Heart right ventricle (tissue), 16 donors: ENCODE measurements around the gene TGIF1. TPM values are rescaled to one million over a fixed set of nuclear protein-coding genes. Genes with fewer than 3 reads are reported as not detected.

Experiments
- ATAC-seq, 8 donors: fragments of 200-7000 bp; cut with Tn5 transposase; one replicate each; pipeline ENCODE4 v1.9.1; 2020; ENCODE audit warnings: mild to moderate bottlenecking in 8 of 8, moderate library complexity in 8 of 8, moderate number of reproducible peaks in 1 of 8
- DNase-seq, 2 donors: peaks; one replicate each; pipeline ENCODE4 v3.0.0-alpha.2; 2020
- H3K27ac ChIP-seq, 10 donors: fragments of 200-600 bp; sonication (generic) in 2 of 10; one replicate each; pipeline versions ENCODE4 v1.5.0 to v1.8.0; 2020 to 2022; ENCODE audit warnings: mild to moderate bottlenecking in 3 of 10
- H3K27me3 ChIP-seq, 7 donors: fragments of 200-600 bp; one replicate each; pipeline ENCODE4 v1.8.0; 2021 to 2022; ENCODE audit warnings: mild to moderate bottlenecking in 2 of 7
- H3K36me3 ChIP-seq, 9 donors: fragments of 200-600 bp; sonication (generic) in 1 of 9; one replicate each; pipeline versions ENCODE4 v1.5.0 to v1.8.0; 2020 to 2022; ENCODE audit warnings: mild to moderate bottlenecking in 2 of 9
- H3K4me1 ChIP-seq, 9 donors: fragments of 200-600 bp; sonication (generic) in 1 of 9; one replicate each; pipeline versions ENCODE4 v1.5.0 to v1.8.0; 2020 to 2022; ENCODE audit warnings: mild to moderate bottlenecking in 4 of 9
- H3K4me3 ChIP-seq, 10 donors: fragments of 200-600 bp; sonication (generic) in 2 of 10; one replicate each; pipeline versions ENCODE4 v1.5.0 to v1.8.0; 2020 to 2022; ENCODE audit warnings: mild to moderate bottlenecking in 7 of 10, moderate library complexity in 2 of 10
- H3K9me3 ChIP-seq, 11 donors: fragments of 200-600 bp in 10 of 11; sonication (generic) in 2 of 11; one replicate each; pipeline versions ENCODE4 v1.5.0 to v1.8.0; 2013 to 2022; ENCODE audit warnings: mild to moderate bottlenecking in 2 of 11, control low read depth in 1 of 11, moderate library complexity in 1 of 11
- WGBS, 2 donors: extraction: QIAGEN DNeasy Blood & Tissue Kit; methylation state at CpG; one replicate each; pipeline ENCODE4 v1.1.7; 2013; ENCODE audit warnings: inconsistent platforms in 1 of 2; 5-methylcytosine and 5-hydroxymethylcytosine counted together
- intact Hi-C, 10 donors: fragments of 100-400 bp; cut with DNase I; formaldehyde crosslinking; loops; one replicate each; pipeline versions ENCODE4 v1.11.1 to v1.14.2; 2022
- polyA plus RNA-seq, 2 donors: library from polyadenylated mRNA; stranded (reverse); fragments of 200-250 nt; gene quantifications; one replicate each; pipeline ENCODE4 v1.2.3, GENCODE V29; 2013
- total RNA-seq, 10 donors: library from RNA; stranded (reverse); fragmentation: NEBNext Ultra II Directional in 3 of 10; extraction: Animal tissue kit (Norgen Biotek cat#: 25700) in 3 of 10; gene quantifications; one replicate each; pipeline versions ENCODE4 v1.2.1 to v1.2.4, GENCODE V29; 2021 to 2023
- TF ChIP-seq, protein P1 (sequence below), 9 donors: fragments of 200-600 bp; sonication (generic) in 2 of 9; IDR thresholded peaks; one replicate each; pipeline versions ENCODE4 v1.5.0 to v1.8.0; 2021 to 2022; ENCODE audit warnings: antibody characterized with exemption in 9 of 9, mild to moderate bottlenecking in 5 of 9, moderate library complexity in 1 of 9
- donor health status: Arrhythmogenic right ventricular cardiomyopathy.
- donor health status: ischemic (EF 13 %, LVEDD 7.1; RV severe dilation, severe dysfunction).
- donor health status: healthy with polysubstance abuse.
- donor health status: DM: no; HTN: yes; CAD: no.
- donor health status: DM: no; HTN: no; CAD: no.
- donor health status: ischemic (EF 25% LVEDD 6.9; RV normal size, moderate dysfunction).
- donor health status: ischemic (EF 25% LVEDD 5.7; RV mildly dilated, moderate dysfunction).
- donor health status: healthy.
- donor health status: DM: yes; HTN: yes; CAD: no.
- donor health status: Ischemic cardiomyopathy.
- donor health status: ischemic (EF 35%, LVEDD 5.7; RV mildly dilated, moderate dysfunction).
- donor health status: nonischemic (EF 11% LVEDD 7.7; RV severe dilation, severe dysfunction).
- donor health status: DM: yes; HTN: yes; CAD: no.
- donor health status: PGD.
- donor health status: ischemic (EF 29% LVEDD 5.4; RV normal size, mild dysfunction).
- donor health status: nonischemic (EF 23%, LVEDD 6.1; RV moderate dilation, normal function).

Gene TGIF1
- total and polyA plus RNA-seq, 12 donors = 4.9 to 29.0 (median 8.0) TPM

DNA sequence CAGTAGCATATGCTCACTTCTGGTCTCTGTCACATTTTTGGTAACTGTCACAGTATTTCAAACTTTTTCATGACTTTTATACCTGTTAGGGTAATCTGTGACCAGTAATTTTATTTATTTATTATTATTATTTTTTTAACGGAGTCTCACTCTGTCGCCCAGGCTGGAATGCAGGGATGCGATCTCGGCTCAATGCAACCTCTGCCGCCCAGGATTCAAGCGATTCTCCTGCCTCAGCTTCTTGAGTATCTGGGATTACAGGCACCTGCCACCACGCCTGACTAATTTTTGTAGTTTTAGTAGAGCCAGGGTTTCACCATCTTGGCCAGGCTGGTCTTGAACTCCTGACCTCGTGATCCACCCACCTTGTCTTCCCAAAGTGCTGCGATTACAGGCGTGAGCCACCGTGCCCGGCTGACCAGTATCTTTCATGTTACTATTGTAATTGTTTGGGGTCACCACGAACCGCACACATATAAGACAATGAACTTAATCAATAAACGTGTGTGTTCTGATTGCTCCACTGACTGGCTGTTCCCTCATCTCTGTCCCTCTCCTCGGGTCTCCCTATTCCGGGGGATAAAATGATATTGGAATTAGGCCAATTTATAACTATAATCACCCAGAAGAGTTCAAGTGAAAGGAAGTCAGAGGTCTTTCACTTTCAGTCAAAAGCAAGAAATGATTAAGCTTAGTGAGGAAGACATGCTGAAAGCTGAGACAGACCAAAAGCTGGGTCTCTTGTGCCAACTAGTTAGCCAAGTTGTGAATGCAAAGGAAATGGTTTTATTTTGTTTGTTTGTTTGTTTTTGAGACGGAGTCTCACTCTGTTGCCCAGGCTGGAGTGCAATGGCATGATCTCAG lies 22.9 kb downstream of the TGIF1 start:
- intact Hi-C loops = no loop called here
- ATAC-seq (no peak), DNase-seq (no peak)
- WGBS, 2 donors = 77 to 87% methylated on average over 18 of the region's 18 CpGs
- Histone ChIP-seq H3K36me3 (no peaks in the 10 kb centered on the region), H3K27ac (no peak overlapping the region), H3K4me3 (no peak overlapping the region), H3K9me3 (peaks cover 0 to 13% (median 0%) of the 10 kb centered on the region in 11 donors), H3K4me1 (no peaks in the 10 kb centered on the region), H3K27me3 (no peaks in the 10 kb centered on the region)
- TF ChIP-seq, protein P1, sequence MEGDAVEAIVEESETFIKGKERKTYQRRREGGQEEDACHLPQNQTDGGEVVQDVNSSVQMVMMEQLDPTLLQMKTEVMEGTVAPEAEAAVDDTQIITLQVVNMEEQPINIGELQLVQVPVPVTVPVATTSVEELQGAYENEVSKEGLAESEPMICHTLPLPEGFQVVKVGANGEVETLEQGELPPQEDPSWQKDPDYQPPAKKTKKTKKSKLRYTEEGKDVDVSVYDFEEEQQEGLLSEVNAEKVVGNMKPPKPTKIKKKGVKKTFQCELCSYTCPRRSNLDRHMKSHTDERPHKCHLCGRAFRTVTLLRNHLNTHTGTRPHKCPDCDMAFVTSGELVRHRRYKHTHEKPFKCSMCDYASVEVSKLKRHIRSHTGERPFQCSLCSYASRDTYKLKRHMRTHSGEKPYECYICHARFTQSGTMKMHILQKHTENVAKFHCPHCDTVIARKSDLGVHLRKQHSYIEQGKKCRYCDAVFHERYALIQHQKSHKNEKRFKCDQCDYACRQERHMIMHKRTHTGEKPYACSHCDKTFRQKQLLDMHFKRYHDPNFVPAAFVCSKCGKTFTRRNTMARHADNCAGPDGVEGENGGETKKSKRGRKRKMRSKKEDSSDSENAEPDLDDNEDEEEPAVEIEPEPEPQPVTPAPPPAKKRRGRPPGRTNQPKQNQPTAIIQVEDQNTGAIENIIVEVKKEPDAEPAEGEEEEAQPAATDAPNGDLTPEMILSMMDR (IDR thresholded peaks at IDR 0.05) = no peak

DNA sequence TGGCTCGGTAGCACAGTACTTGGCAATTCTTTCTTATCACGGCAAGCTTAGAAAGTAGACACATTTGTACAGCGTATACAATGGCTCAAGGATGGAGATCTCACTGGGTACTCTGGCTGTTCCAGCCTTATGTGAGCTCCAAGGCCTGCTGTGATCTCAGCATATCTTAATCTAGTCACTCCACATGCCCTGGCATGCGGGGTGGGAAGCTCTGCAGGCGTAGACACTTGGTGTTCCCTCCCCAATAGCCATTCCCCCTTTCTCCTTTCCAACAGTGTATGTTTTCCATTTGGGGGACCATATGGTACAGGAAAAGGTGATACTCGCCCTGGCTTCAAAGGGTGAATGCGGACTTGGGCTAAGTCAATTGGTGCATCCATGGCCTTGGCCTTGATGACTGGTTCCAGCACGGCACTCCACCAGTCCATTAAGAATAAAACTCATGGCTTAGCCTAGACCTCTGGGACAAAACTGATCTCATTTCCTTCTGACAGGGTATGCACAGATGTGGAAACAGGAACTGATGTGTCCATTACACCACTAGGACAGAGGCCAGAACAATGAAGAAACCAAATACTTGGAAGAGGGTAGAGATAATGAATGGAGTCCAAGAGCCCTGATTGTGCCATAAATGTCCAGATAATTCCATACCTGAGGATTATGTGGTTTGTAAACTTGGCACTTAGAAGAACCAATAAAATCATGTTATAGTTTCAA lies 28.4 kb downstream of the TGIF1 start:
- no peak for DNase-seq
- H3K4me3 ChIP-seq = no peak overlapping the region
- H3K27me3 ChIP-seq = peaks cover 0 to 9% (median 0%) of the 10 kb centered on the region in 7 donors
- H3K9me3 ChIP-seq = peaks cover 0 to 13% (median 0%) of the 10 kb centered on the region in 11 donors
- no peaks in the 10 kb centered on the region for H3K36me3 ChIP-seq
- no peaks in the 10 kb centered on the region for H3K4me1 ChIP-seq
- peak in 1 of 8 donors; percentile 73 for ATAC-seq
- TF ChIP-seq, protein P1 (IDR thresholded peaks at IDR 0.05) = no peak
- 89 to 90% methylated on average over 8 of the region's 8 CpGs for WGBS, 2 donors
- no peak overlapping the region for H3K27ac ChIP-seq
- intact Hi-C loops = no loop called here

DNA sequence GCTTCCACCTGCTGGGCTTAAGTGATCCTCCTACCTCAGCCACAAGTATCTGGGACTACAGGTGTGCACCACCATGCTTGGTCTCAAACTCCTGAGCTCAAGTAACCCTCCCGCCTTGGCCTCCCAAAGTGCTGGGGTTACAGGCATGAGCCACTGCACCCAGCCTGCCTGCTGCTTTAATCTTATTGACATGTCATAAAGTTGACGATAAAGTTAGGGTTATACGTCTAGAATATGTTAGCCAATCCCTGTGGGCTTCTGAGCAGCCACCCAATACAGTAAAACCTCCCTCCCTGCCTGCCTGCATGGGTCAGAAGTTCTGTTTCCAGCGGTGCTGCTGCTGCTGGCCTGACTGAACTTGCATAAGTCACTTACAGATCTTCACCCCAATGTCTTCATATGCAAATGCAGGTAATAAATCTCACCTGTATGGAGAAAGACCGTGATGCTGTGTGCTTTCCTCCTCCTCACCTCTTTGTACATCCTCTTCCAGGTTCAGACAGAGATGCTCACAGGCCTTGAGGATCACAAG lies 30.1 kb downstream of the TGIF1 start:
- intact Hi-C loops = loop anchor here in 1 of 10 donors (5.0 kb wide), 1 partner anchor 92 kb away; no protein-coding TSS in a partner anchor
- peaks cover 0 to 9% (median 0%) of the 10 kb centered on the region in 7 donors for H3K27me3 ChIP-seq
- H3K4me3 ChIP-seq = no peak overlapping the region
- H3K36me3 ChIP-seq = no peaks in the 10 kb centered on the region
- TF ChIP-seq, protein P1 (IDR thresholded peaks at IDR 0.05) = no peak
- 87 to 90% methylated on average over 5 of the region's 5 CpGs for WGBS, 2 donors
- peaks cover 0 to 2% (median 0%) of the 10 kb centered on the region in 11 donors for H3K9me3 ChIP-seq
- DNase-seq (no peak), ATAC-seq (no peak)
- no peaks in the 10 kb centered on the region for H3K4me1 ChIP-seq
- H3K27ac ChIP-seq = no peak overlapping the region

DNA sequence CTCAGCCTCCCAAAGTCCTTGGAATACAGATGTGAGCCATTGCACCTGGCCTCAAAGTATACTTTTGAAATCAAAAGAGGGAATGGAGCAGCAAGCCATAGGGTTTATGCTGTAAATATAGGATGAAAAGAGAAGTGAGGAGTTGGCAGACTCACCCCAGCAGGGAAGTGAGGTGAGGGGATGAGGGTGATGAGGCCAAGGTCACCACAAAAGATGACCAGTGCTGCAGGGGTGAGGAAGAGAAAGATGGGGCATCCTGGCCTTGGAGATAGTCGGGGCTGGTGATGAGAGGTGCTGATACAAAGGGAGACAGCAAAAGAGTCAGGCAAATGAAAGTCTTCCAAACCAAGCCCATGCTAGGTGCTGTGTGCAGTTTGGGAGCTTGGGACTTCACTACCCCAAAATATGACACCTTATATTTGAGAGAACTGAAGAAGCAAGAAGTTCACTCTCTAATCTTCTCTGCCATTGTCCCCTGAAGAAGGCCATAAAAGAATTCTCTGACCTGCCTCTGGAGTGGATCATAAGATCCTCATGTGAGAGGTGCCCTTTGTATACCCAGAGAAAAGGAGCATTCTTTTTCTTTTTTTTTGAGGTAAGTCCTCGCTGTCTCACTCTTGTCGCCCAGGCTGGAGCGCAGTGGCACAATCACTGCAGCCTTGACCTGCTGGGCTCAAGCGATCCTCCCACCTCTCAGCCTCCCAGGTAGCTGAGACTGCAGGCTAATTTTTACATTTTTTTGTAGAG lies 31.0 kb downstream of the TGIF1 start:
- intact Hi-C loops = loop anchor here in 1 of 10 donors (5.0 kb wide), 1 partner anchor 91 kb away; no protein-coding TSS in a partner anchor
- no peak overlapping the region for H3K27ac ChIP-seq
- ATAC-seq (no peak), DNase-seq (no peak)
- H3K4me3 ChIP-seq = no peak overlapping the region
- no peaks in the 10 kb centered on the region for H3K4me1 ChIP-seq
- TF ChIP-seq, protein P1 (IDR thresholded peaks at IDR 0.05) = no peak
- WGBS, 2 donors = 89 to 93% methylated on average over 5 of the region's 5 CpGs
- H3K9me3 ChIP-seq = no peaks in the 10 kb centered on the region
- H3K27me3 ChIP-seq = peaks cover 0 to 9% (median 0%) of the 10 kb centered on the region in 7 donors
- no peaks in the 10 kb centered on the region for H3K36me3 ChIP-seq
